Lower leg skin (tissue), 4 donors: ENCODE data around the gene TTLL4. TPM values are rescaled to one million over a fixed set of nuclear protein-coding genes. Genes with fewer than 3 reads are reported as not detected.
A peak's percentile ranks its signal among the peaks of the same experiment; 100 is the strongest.

ENCODE experiments used
- DNase-seq, 2 donors: peaks; one replicate each; pipeline ENCODE4 v3.0.0-alpha.2; 2019; ENCODE audit warnings: low spot score in 2 of 2
- H3K4me3 ChIP-seq: fragments of 200-600 bp; sonication (generic); 2 replicates; pipeline ENCODE4 v1.5.1; 2017; ENCODE audit warnings: mild to moderate bottlenecking, low read depth; ENCODE audit not compliant: poor library complexity, severe bottlenecking
- CTCF ChIP-seq, 3 donors: fragments of 450-650 bp; IDR thresholded peaks; one replicate each; pipeline ENCODE4 v1.5.1; 2016; ENCODE audit warnings: antibody characterized with exemption in 3 of 3, mild to moderate bottlenecking in 3 of 3, moderate library complexity in 2 of 3
- POLR2A ChIP-seq, 2 donors: fragments of 450-650 bp; IDR thresholded peaks; one replicate each; pipeline ENCODE4 v1.6.1; 2016 to 2017; ENCODE audit warnings: antibody characterized with exemption in 2 of 2, mild to moderate bottlenecking in 1 of 2, moderate library complexity in 1 of 2
- WGBS, 2 donors: methylation state at CpG; one replicate each; pipeline ENCODE4 v1.1.5; 2018; 5-methylcytosine and 5-hydroxymethylcytosine counted together
- intact Hi-C: fragments of 100-400 bp; cut with DNase I; formaldehyde crosslinking; loops from one replicate; pipeline ENCODE4 v1.15.0; 2023; ENCODE audit warnings: low total_unique reads
- total RNA-seq, 4 donors: library from RNA; depleted of rRNA; stranded (reverse); fragments of >200 nt; gene quantifications; one replicate each; pipeline ENCODE4 v1.1.0, GENCODE V29; 2016

Gene TTLL4
- total RNA-seq, 4 donors from 2014 or later: 4.4 to 19.4 (median 17.4) TPM

DNA sequence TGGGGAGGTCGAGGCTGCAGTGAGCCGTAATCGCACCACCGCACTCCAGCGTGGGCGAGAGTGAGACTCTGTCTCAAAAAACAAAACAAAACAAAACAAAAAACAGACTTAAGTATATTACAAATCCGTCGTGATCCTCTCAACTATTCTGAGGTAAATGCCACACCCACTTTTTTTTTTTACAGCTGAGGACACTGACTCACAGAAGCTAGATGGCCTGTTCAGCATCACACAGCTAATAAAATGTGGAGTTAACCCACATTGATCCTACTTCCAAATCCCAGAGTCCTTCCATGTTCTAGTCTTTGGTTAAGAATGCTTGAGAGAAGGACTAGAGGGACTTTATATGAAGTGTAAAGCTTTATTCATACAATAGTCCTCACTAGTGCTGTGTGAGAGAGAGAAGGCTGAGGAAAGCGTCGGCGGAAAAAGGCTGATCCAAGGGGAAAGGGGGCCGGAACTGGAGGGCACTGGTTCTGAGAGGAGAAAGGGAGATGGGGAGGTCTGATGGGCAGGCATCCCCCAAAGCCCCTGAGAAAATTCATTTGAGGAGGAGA lies 39.5 kb upstream of the TTLL4 start:
- peak overlapping the region; percentile 82 for H3K4me3 ChIP-seq
- TF ChIP-seq CTCF (IDR thresholded peaks at IDR 0.05) (no peak), POLR2A (IDR thresholded peaks at IDR 0.05) (no peak)
- 35 to 43% methylated on average over 12 of the region's 12 CpGs for WGBS, 2 donors
- no peak for DNase-seq
- intact Hi-C loops: no loop called here

DNA sequence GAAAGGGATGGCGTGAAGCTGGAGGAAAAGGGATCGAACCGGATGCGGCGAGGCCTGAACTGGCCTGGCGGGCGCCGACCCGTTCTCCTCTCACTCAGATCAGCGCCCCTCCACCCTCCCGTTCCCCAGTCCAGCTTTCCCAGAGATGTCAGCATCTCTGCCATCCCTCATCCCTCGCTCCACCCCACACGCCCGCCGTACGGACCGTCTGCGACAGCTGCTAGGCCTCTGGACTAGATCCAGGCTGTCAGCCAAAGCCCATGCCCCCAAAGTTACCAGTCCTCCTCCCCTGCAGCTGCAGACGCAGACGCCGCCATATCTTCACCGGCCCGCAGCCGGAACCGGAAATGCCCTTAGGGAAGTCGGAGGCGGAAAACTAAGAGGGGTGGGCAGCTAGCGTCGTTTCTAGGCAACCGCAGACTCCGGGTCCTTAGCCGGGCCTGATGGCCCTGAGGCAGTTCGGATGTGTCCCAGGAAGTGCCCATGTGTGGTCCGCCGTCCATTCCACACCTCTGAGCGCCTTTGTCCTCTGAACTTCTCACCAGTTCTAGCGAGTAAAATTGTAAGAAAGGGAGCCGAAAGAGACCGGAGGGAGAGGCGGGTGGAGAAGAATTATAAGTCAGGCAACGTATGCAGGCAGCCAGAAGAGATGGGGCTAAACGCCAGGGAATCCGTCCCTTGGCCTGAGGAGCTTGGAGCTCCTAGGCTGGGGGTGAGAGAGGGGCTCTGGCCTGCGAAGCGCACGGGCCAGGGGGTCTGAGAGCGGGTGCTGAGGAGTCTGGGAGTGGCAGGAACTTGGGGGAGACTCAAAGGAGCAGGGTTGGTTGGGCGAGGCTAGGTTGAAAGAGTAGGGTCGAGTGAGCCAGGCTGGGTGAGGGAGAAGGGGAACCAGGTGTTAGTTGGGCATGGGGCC lies 38.7 kb upstream of the TTLL4 start, which contains the start of the genes RNF25 and STK36:
TSS of gene RNF25 (minus strand) at position 349 of the 913 bp plus-strand sequence. CDS start at position 317, 32 bp downstream.
TSS of gene STK36 (plus strand) at position 433 of the 913 bp plus-strand sequence. CDS start 744 bp downstream, outside the sequence.
- DNase-seq: peak; percentile 74 to 95
- TF ChIP-seq CTCF (IDR thresholded peaks at IDR 0.05) (no peak), POLR2A (IDR thresholded peaks at IDR 0.05) (no peak)
- peak within 1 kb of the TSS; percentile 82 for H3K4me3 ChIP-seq
- WGBS, 2 donors: 1% methylated on average over 42 to 49 of the region's 49 CpGs
- intact Hi-C loops: no loop called here

GRCh38 chr2:218679119-218679518 lies 31.5 kb upstream of the TTLL4 start:
- no peak for TF ChIP-seq CTCF (IDR thresholded peaks at IDR 0.05)
- no peak for TF ChIP-seq POLR2A (IDR thresholded peaks at IDR 0.05)
- DNase-seq: no peak
- H3K4me3 ChIP-seq: no peak overlapping the region
- whole genome bisulfite sequencing, 2 donors: 68 to 71% methylated on average over 4 of the region's 4 CpGs
- intact Hi-C loops: no loop called here

- 76 to 82% methylated on average over 3 of the region's 3 CpGs for WGBS, 2 donors
Observed at GRCh38 chr2:218680061-218680460, 30.6 kb upstream of the TTLL4 start.

More at GRCh38 chr2:218680061-218680460, 30.6 kb upstream of the TTLL4 start:
- H3K4me3 ChIP-seq: no peak overlapping the region
- intact Hi-C loops: no loop called here
- no peak for DNase-seq
- TF ChIP-seq CTCF (IDR thresholded peaks at IDR 0.05) (no peak), POLR2A (IDR thresholded peaks at IDR 0.05) (no peak)
